Ishikawa (cell line): ENCODE results near the gene CCDC170.

Experiments used
- CEBPB ChIP-seq: IDR thresholded peaks from 2 replicates; pipeline ENCODE4 v1.6.1; 2012
- CREB1 ChIP-seq: IDR thresholded peaks from 2 replicates; pipeline ENCODE4 v1.6.1; 2012; ENCODE audit warnings: low read depth
- EGR1 ChIP-seq: IDR thresholded peaks from 2 replicates; pipeline ENCODE4 v1.6.1; 2012
- EP300 ChIP-seq: IDR thresholded peaks from 2 replicates; pipeline ENCODE4 v1.6.1; 2012; ENCODE audit warnings: borderline replicate concordance
- FOXM1 ChIP-seq: IDR thresholded peaks from 2 replicates; pipeline ENCODE4 v1.6.1; 2012; ENCODE audit warnings: low read depth, borderline replicate concordance
- MAX ChIP-seq: IDR thresholded peaks from 2 replicates; pipeline ENCODE4 v1.6.1; 2012
- NFIC ChIP-seq: IDR thresholded peaks from 2 replicates; pipeline ENCODE4 v1.6.1; 2012
- RAD21 ChIP-seq: IDR thresholded peaks from 2 replicates; pipeline ENCODE4 v1.6.1; 2012; ENCODE audit warnings: low read depth
- REST ChIP-seq: IDR thresholded peaks from 2 replicates; pipeline ENCODE4 v1.6.1; 2012; ENCODE audit warnings: low read depth, mild to moderate bottlenecking
- TAF1 ChIP-seq: IDR thresholded peaks from 2 replicates; pipeline ENCODE4 v1.6.1; 2012; ENCODE audit warnings: low read depth, mild to moderate bottlenecking
- TCF12 ChIP-seq: IDR thresholded peaks from 2 replicates; pipeline ENCODE4 v1.6.1; 2012; ENCODE audit warnings: low read depth
- TEAD4 ChIP-seq: IDR thresholded peaks from 2 replicates; pipeline ENCODE4 v1.6.1; 2012
- USF1 ChIP-seq: IDR thresholded peaks from 2 replicates; pipeline ENCODE4 v1.6.1; 2012
- YY1 ChIP-seq: IDR thresholded peaks from 2 replicates; pipeline ENCODE4 v1.6.1; 2012; ENCODE audit warnings: low read depth
- ZBTB7A ChIP-seq: IDR thresholded peaks from 2 replicates; pipeline ENCODE4 v1.6.1; 2012; ENCODE audit warnings: low read depth

The CCDC170 gene

GRCh38 chr6:151655099-151655498 lies 161.3 kb downstream of the CCDC170 start:
- no peak for TF ChIP-seq ZBTB7A

GRCh38 chr6:151656392-151656791 lies 162.6 kb downstream of the CCDC170 start:
- no peak for TF ChIP-seq EGR1

GRCh38 chr6:151658091-151658490 lies 164.3 kb downstream of the CCDC170 start:
- TF ChIP-seq NFIC (no peak), FOXM1 (no peak), MAX (no peak), YY1 (no peak), CEBPB (no peak), TCF12 (no peak), CREB1 (no peak), RAD21 (no peak), REST (no peak), EGR1 (no peak), EP300 (no peak), TEAD4 (no peak), ZBTB7A (no peak), TAF1 (no peak), USF1 (no peak)

GRCh38 chr6:151659212-151659611 lies 165.4 kb downstream of the CCDC170 start:
- TF ChIP-seq EP300, result peak; percentile 62
- 0 out of 2 replicates have a peak, but pooled peaks have one; percentile 62 for TF ChIP-seq TCF12
- TF ChIP-seq NFIC, result peak; percentile 38; the same call in 1 of the 2 replicates
- TF ChIP-seq CEBPB, result no peak
- TF ChIP-seq MAX, result no peak
- TF ChIP-seq USF1, result no peak
- no peak for TF ChIP-seq FOXM1
- no peak for TF ChIP-seq YY1
- no peak for TF ChIP-seq TAF1
- no peak for TF ChIP-seq RAD21

GRCh38 chr6:151661509-151661908 lies 167.7 kb downstream of the CCDC170 start:
- TF ChIP-seq RAD21 (no peak), USF1 (no peak), EGR1 (no peak), TEAD4 (no peak), NFIC (no peak), REST (no peak), EP300 (no peak), CREB1 (no peak), MAX (no peak), YY1 (no peak), TCF12 (no peak), TAF1 (no peak), CEBPB (no peak), ZBTB7A (no peak), FOXM1 (no peak)

GRCh38 chr6:151661928-151662327 lies 168.1 kb downstream of the CCDC170 start:
- no peak for TF ChIP-seq USF1
- peak; percentile 17; the same call in 1 of the 2 replicates for TF ChIP-seq RAD21
